Cardiac fibroblast (primary cell): ENCODE data around the gene MED13L.

Source experiments
- DNase-seq, 2 donors: peaks; one replicate each; pipeline versions ENCODE4 v3.0.0 to v3.0.0-alpha.2; 2010; ENCODE audit warnings: low read depth in 2 of 2
- H3K4me3 ChIP-seq, 2 donors: replicated peaks in 1 of 2; 1 replicate in 1 of 2; 2 replicates in 1 of 2; pipeline ENCODE4 v1.5.1; 2011; ENCODE audit warnings: low read depth in 2 of 2, low read length in 2 of 2, mild to moderate bottlenecking in 2 of 2, moderate library complexity in 1 of 2
- TF ChIP-seq, protein P1 (sequence below): IDR thresholded peaks from one replicate; pipeline ENCODE4 v1.5.1; 2011; ENCODE audit warnings: low read depth, mild to moderate bottlenecking, low read length, inconsistent platforms

MED13L gene

DNA sequence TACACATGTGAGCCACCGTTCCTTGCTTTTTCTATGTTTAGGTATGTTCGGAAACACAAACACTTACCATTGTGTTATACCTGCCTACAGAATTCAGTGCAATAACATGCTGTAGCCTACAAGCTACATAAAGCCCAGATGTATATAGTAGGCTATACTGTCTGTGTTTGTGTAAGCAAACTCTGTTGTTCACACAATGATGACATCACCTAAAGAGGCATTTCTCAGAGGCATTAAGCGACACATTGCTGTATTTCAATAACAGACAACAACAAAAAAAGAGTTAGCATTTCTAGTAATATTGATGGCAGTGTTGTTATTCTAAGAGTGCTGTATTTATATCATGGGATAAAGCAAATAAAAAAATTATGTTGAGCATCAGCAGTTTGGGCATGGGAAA, 70.2 kb downstream of the MED13L start:
- TF ChIP-seq, protein P1, sequence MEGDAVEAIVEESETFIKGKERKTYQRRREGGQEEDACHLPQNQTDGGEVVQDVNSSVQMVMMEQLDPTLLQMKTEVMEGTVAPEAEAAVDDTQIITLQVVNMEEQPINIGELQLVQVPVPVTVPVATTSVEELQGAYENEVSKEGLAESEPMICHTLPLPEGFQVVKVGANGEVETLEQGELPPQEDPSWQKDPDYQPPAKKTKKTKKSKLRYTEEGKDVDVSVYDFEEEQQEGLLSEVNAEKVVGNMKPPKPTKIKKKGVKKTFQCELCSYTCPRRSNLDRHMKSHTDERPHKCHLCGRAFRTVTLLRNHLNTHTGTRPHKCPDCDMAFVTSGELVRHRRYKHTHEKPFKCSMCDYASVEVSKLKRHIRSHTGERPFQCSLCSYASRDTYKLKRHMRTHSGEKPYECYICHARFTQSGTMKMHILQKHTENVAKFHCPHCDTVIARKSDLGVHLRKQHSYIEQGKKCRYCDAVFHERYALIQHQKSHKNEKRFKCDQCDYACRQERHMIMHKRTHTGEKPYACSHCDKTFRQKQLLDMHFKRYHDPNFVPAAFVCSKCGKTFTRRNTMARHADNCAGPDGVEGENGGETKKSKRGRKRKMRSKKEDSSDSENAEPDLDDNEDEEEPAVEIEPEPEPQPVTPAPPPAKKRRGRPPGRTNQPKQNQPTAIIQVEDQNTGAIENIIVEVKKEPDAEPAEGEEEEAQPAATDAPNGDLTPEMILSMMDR = no peak
- H3K4me3 ChIP-seq = no peak overlapping the region

DNA sequence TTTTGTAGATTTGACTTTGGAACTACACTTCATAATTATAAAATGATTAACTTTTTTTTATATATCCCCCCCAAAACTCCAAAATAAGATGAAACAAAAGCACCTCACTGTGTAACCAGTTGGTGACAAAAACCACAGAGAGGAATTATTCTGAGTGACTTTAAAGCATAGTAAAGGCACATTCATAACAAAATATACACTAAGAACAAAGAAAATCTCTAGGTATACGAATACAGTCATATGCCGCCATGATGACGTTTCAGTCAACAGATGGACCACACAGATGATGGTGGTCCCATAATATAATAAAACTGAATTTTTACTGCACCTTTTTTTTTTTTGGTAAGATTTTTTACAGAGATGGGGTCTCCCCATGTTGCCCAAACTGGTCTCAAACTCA, 70.7 kb downstream of the MED13L start:
- no peak for DNase-seq
- no peak overlapping the region for H3K4me3 ChIP-seq
- TF ChIP-seq, protein P1 = no peak

More for the DNA sequence above, 70.2 kb downstream of the MED13L start:
- DNase-seq = no peak

DNA sequence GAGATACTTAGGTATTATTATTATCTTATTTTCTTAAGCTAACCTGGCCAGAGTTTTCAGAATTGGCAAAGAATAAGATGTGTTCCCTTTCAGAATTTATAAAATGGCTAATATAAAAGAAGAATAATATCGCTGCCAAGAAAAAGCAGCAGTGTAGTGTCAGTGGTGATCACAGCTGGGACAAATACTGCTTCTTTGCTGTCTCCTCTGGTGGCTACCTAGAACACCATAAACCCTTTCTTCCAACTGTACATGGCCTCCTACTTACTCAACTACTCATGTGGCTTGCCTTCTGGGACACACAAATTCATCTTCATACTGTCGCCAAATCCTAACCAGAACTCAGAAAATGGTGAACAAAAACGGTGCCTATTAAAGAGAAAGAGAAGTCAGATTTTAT, 72.7 kb downstream of the MED13L start:
- no peak overlapping the region for H3K4me3 ChIP-seq
- TF ChIP-seq, protein P1 = no peak
- no peak for DNase-seq

DNA sequence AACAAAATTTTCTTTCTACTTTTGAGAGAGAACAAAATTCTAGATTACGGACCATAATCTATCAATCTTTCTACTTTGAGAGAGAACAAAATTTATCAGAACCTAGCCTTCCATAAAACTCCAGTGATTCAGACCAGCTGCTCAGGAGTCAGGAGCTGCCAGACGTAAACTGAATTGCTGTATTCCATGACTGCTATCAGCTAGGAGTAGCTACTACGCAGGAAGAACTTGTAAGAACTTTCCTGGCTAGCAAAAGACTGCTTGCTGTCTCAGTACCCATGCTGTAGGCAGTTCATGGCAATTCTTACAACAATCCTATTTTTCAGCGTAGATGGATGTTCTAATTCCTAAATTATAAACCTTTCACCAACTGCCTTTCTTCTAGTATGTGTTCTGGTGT, 73.3 kb downstream of the MED13L start:
- H3K4me3 ChIP-seq = no peak overlapping the region
- no peak for DNase-seq
- TF ChIP-seq, protein P1 = no peak

DNA sequence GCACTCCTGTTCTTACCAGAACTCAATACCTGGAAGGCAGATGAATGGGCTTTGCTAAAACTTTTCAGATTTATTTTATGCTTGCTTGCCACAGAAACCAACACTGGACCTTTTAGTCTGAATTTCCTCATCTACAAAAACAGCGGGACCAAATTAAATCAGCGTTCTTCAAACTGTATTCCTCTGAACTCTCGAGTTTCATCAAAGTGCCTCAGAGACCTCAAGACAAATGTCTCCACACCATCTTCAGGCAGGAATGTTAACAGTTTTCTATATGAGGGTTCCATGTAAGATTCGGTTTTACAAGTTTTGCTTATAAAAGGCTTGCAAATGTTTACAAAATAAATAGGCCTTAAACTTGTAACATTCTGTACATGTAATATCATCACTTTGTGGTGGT, 74.6 kb downstream of the MED13L start:
- DNase-seq = no peak
- TF ChIP-seq, protein P1 = no peak
- no peak overlapping the region for H3K4me3 ChIP-seq

DNA sequence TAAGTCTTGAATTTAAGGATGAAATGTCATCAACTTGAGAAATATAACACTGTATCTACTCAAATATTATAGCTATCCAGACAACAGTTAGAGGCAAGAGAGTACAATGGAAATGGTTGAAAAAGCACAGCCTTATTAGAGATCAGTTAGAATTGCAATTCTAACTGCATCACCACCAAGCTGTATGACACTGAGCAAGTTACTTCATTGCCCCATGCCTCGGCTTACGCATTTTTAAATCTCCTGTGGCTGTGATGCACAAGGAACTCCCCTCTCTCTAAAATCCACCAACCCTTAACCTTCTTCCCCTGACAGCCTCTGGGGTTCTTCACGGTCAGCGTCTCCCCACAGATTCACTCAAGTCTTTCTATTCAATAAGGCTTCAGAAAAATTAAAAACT, 75.1 kb downstream of the MED13L start:
- no peak overlapping the region for H3K4me3 ChIP-seq
- no peak for DNase-seq
- TF ChIP-seq, protein P1 = no peak

DNA sequence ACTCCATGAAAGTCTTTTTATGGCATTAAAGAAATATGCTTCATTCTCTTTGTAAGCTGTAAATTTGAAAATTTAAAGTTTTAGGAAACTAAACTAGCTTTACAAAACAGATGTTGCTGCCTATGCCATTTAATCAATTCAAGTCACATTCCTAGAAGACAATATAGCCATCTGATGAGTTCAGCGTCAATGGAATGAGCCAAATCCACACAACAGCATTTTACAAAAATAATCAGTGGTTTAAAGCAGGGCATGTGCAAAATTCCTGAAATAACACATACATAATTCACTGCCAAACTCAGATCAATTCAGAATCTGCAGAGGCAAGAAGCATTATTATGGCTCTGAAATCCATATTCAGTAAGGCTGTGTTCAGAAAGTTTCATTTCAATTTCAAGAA, 75.6 kb downstream of the MED13L start:
- no peak overlapping the region for H3K4me3 ChIP-seq
- TF ChIP-seq, protein P1 = no peak
- DNase-seq = no peak
